Measurements from ENCODE around the gene CCDC3. TPM values are rescaled to one million over a fixed set of nuclear protein-coding genes. Genes with fewer than 3 reads are reported as not detected.

Gene CCDC3
- total and polyA plus RNA-seq, 2 of the 4 experiments (the other 2 are of a cell fraction): 0.29 to 0.36 TPM

DNA sequence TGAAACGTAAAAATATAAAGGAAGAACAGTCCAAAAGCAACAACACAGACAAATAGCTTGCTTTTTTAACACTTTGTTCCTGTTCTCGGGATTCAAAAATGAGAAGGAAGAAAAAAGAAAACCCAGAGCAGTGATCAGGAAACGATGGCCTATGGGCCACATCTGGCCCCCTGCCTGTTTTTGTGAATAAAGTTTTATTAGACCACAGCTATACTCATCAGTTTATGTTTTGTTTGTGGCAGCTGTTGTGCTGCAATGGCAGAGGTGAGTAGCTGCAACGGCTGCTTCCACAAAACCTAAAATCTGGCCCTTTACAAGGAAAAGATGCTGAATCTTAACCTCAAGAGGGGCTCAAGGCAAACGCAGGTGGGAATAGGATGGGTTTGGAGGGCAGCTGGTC lies 96.4 kb downstream of the CCDC3 start:
- Histone ChIP-seq H3K9me1 (ENCODE audit: insufficient read depth, low read length) (no peaks in the 10 kb centered on the region), H3K18ac (ENCODE audit: low read depth, low read length) (no peak overlapping the region), H3K79me1 (ENCODE audit: low read depth in 1 of 2, low read length in 2 of 2) (no peaks in the 10 kb centered on the region), H2BK20ac (ENCODE audit: low read depth, low read length) (no peak overlapping the region), H3K27me3 (ENCODE audit: control insufficient read depth, insufficient read depth, low read length) (peaks cover 2% of the 10 kb centered on the region; the same call in 1 of the 2 replicates), H3K4me3 (ENCODE audit: insufficient read depth, low read depth, low read length) (no peak overlapping the region), H4K20me1 (ENCODE audit: insufficient read depth, low read length) (no peaks in the 10 kb centered on the region), H3K56ac (ENCODE audit: extremely low read depth, insufficient read depth, low read length) (no peak overlapping the region), H2BK5ac (ENCODE audit: low read depth, low read length, poor library complexity, severe bottlenecking) (no peak overlapping the region), H3K4ac (ENCODE audit: low read depth, low read length) (no peak overlapping the region), H3K36me3 (ENCODE audit: control insufficient read depth, insufficient read depth, low read length) (no peaks in the 10 kb centered on the region), H2AK9ac (replicated peaks; ENCODE audit: low read depth, low read length, poor library complexity) (no peak overlapping the region), H4K91ac (ENCODE audit: insufficient read depth, low read depth, low read length) (no peak overlapping the region), H2AFZ (replicated peaks; ENCODE audit: low read length, poor library complexity) (no peak overlapping the region), H3K4me2 (ENCODE audit: low read depth, low read length) (no peak overlapping the region), H2AK5ac (ENCODE audit: low read depth, low read length) (no peak overlapping the region), H3K9me3 (ENCODE audit: control insufficient read depth, insufficient read depth, low read length) (no peaks in the 10 kb centered on the region), H3K23ac (ENCODE audit: low read depth, low read length) (no peak overlapping the region), H3K9ac (ENCODE audit: low read depth, low read length) (no peak overlapping the region), H4K5ac (ENCODE audit: low read depth, low read length) (no peak overlapping the region), H2BK15ac (ENCODE audit: low read depth, low read length) (no peak overlapping the region), H3K14ac (replicated peaks; ENCODE audit: low read depth, low read length) (no peak overlapping the region), H4K8ac (ENCODE audit: low read depth in 2 of 2, low read length in 2 of 2) (no peak overlapping the region), H3K27ac (ENCODE audit: insufficient read depth, low read length) (no peak overlapping the region), H2BK120ac (ENCODE audit: low read depth, low read length) (no peak overlapping the region), H3K4me1 (ENCODE audit: control insufficient read depth, insufficient read depth, low read length) (no peaks in the 10 kb centered on the region; the same call in 1 of the 2 replicates)
- intact Hi-C loops (cut with micrococcal nuclease) (no loop called here), dilution Hi-C loops (cut with HindIII; ENCODE audit: low sequenced_read_pairs, unreplicated experiment) (no loop called here), in situ Hi-C loops (cut with MboI; ENCODE audit: low sequenced_read_pairs) (loop anchor here (10.0 kb wide), 1 partner anchor 640 kb away; no protein-coding TSS in a partner anchor)
- no peak for ATAC-seq (ENCODE audit: low read depth)
- no peak for DNase-seq
- TF ChIP-seq CHD1 (IDR thresholded peaks at IDR 0.05; ENCODE audit: low read depth, low read length): no peak
- no CpG with 5 or more reads among the region's 5 CpGs for WGBS, 2 experiments (ENCODE audit: extremely low coverage in 2 of 2, insufficient read length in 1 of 2)
- BruUV-seq (replicated peaks): no TSS peak
- POLR2A ChIA-PET (ENCODE audit: unreplicated experiment): no interaction called here
- CTCF ChIA-PET: interaction anchor here (0.7 to 1.2 kb wide), 2 partner anchors 123 to 455 kb away, joined by 3 to 4 read pairs; no protein-coding TSS in a partner anchor
